Ecto neural progenitor cell (in vitro differentiated cells): ENCODE data around the gene TRH.
"Not testable (repeated sequence)": the region's sequence is repeated elsewhere in the genome, so short reads cannot be mapped to it uniquely, and the experiment has no call there.

ENCODE experiments used
- DNase-seq: peaks from one replicate; pipeline ENCODE4 v3.0.0-alpha.2; 2018; ENCODE audit warnings: low spot score

The TRH gene

DNA sequence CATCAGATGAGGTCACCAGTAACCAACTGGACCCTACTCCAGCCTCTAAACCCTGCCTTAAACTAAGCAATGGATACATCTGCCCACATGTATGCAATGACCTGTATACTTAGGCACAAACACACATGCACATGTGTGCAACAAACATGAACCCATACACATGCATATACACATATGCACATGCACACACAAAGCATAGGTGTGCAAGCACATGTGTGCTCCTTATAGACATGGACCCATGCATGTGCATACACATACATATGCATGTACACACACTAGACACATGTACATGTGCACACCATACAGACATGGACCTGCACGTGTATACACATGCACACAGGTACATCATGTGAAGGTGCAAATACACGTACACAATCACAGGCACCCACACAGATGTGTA, 8.6 kb upstream of the TRH start:
- DNase-seq = no peak

DNA sequence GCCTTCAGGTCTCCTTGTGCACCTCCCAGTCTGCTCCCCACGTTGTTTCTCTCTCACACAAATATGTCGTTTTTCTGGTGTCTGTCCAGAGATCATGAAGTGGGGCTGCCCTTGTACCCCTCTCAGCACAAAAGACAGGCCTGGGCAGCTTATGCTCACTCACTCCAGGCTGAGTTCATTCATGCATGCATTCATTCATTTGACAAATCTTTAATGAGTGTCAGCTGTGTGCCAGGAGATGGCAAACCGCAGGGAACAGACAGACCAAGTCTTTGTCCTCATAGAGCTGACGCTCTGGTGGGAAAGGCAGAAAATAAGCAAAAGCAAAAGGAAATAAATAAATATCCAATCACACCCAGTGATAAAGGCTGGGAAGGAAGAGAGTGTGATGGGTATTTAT, 7.6 kb upstream of the TRH start:
- no peak for DNase-seq

- DNase-seq = no peak
Measured at GRCh38 chr3:129967761-129968160, 6.8 kb upstream of the TRH start.

DNA sequence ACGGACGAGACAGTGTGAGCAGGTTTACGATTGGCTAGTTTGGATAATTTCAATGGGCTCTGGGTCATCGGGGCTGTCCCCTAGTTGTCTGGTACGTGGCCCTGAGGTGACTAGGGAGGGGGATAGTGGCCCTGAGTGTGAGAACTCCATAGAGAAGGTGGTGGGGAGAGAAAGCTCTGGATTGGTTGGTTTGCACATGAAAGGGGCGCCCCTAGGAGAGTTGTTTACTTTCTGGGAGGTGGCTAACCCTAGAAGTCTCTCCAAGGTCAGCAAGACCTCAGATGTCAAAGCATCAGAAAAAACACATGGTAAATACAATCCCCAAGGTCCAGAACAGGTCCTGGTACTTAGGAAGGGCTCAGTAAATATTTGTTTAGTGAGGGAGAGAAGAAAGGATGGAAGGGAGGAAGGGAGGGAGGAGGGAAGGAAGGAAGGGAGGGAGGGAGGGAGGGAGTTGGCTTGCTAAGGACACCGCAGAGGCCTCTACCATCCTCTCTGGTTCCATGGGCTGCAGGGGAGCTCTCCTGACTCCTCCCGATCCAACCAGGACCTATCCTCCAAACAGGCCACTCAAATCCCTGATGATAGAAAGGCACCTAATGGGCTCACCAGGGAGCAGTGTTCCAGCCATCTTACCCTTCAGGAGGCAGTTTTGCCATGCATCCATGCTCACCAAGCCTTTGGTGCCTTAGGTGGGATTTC, 3.0 kb upstream of the TRH start:
- DNase-seq = no peak

DNA sequence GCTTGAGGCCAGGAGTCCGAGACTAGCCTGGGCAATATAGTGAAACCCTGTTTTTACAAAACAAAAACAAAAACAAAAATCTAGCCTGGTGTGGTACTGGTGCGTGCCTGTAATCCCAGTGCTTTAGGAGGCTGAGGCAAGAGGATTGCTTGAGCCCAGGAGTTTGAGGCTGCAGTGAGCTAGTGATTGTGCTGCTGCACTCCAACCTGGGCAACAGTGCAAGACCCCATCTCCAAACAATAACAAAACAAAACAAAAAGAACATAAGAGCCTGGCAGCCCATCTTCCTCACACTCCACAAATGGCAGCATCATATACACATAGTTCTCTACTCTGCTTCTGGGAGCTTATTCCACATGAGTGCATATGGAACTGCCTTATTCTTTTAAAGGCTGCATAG, 2.2 kb upstream of the TRH start:
- DNase-seq = no peak

DNA sequence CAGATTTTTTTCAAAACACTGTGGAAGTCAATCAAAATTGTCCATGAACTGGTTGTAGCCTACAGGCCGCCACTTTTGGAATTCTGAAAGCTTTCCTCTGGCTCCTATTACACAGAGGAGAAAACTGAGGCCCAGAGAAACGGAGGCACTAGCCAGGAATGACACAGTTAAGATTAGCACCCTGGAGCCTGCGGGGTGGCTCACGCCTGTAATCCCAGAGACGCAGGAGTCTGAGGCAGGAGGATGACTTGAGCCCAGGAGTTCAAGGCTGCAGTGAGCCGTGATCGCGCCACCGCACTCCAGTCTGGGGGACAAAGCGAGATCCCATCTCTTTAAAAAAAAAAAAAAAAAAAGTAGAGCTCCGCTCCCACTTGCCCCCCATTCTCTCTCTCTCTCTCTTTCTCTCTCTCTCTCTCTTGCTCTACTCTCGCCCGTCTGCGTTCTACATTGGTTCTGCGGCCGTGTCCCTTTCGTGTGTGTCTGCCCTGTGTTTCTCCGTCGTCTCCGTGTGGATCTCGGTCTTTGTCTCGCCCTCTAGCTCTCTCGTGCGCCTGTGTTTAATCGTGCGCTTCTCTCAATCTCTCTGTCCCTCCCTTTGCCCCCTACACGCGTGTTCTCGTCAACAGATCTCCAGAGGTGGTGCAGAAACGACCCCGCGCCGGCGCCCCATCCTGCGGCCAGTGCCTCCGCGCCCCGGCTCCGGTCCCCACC, 512 bp upstream of the TRH start:
- no peak for DNase-seq

DNA sequence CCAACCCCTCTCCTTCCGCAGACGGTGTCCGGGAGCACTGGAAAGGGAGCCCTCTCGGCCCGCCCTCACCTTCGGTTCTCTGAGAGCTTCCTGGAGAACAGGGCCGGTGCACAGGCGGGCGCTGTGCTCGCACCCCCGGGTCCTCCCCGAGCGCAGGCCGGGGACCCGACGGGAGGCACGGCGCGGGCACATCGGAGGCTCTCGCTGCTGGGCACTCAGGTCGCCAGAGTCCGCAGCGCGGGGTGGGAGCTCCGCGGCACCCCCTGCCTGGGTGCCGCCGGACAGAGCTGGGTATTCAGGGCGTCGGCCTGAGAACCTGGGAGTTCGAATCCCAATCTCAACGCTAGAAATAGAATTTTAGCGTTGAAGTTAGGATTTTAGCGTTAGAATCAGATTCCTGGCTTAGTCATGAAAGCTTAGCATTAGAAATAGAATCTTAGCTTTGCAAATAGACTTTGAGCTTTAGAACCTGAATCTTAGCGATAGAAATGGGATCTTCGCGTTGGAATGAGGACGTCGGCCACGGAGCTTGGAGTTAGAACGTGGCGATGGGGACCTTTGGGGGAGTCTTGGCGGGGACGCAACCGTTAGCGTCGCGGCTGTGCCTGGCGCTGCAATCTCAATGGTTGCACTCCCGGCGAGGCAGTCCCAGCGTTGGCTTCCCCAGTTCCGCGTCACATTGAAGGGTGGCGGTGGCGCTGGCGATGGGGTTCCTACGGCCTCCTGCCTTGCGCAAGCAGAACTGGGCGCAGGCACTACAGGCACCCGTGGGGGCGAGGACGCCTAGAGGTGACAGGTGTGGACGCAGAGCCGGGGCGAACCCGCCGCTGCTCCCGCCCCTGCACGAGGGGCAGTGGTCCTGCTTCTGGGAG, 549 bp downstream of the TRH start:
- no peak for DNase-seq

DNA sequence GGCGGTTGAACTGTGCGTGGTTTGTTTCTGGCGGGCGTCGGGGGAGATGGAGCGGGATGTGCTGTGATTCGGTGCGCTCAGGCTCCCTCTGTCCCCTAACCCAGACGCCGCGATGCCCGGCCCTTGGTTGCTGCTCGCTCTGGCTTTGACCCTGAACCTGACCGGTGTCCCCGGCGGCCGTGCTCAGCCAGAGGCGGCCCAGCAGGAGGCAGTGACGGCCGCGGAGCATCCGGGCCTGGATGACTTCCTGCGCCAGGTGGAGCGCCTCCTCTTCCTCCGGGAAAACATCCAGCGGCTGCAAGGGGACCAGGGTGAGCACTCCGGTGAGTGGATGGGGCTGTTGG, 1.2 kb downstream of the TRH start:
- DNase-seq = no peak

- no peak for DNase-seq
Measured at GRCh38 chr3:129976286-129976685, 1.8 kb downstream of the TRH start.

DNA sequence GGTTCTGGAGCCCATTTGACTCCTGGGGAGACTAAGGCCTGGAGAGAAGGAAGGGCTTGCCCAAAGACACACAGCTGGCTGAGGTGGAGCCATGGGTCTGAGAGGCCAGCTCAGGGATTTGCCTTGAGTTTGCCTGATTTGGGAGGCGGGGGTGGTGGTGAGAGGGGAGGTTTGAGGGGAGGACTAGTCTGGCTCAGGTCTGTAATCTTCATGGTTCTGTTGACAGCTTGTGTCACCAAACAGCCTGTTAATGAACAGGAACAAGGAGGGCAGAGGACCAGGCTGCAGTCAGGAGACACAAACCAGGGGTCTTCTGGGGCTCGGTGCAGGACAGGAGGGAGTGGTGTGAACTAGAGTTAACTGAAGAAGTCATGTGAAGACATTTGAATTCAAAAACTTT, 3.6 kb downstream of the TRH start:
- DNase-seq = no peak

DNA sequence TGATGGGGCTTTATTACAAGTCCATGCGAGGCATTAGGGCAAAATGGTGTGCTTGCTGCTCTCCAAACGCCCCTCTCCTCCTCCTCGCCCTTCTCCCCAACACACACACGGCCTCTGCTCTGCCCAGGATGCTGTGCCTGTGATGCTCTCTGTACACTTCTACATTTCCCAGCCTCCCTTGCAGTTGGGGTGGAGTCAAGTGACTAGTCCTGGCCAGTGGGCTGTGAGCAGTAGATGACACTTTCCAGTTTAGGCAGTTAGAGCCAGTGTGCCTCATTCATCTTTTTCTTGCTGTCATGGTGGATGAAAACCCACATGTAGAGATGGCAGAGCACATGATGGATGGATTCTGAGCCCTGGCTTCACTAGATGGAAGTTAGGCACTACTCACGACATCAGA, 5.4 kb downstream of the TRH start:
- DNase-seq = no peak

DNA sequence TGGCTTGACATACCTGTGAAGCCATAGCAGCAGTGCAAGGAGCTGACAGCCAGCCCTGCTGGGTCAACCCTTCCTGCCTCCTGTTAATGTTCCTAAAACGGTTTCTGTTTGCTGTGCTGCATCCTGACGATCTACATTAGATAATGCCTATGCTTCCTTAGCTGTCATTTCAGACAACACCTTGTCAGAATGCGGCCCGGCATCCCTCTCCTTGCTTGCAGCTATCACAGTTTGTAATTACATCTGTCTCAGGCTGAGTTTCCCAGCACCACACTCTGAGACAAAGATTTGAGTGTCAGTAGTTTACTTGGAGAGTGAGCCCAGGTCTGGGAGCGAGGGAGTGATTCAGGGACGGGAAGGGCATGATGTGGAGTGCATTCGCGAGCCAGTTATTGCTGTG, 9.0 kb downstream of the TRH start:
- DNase-seq = no peak

- DNase-seq = no peak
Measured at GRCh38 chr3:129984125-129984524, 9.6 kb downstream of the TRH start.

GRCh38 chr3:129985113-129985512, 10.6 kb downstream of the TRH start:
- no peak for DNase-seq

- no peak for DNase-seq
Measured at GRCh38 chr3:129988429-129988828, 13.9 kb downstream of the TRH start.

DNA sequence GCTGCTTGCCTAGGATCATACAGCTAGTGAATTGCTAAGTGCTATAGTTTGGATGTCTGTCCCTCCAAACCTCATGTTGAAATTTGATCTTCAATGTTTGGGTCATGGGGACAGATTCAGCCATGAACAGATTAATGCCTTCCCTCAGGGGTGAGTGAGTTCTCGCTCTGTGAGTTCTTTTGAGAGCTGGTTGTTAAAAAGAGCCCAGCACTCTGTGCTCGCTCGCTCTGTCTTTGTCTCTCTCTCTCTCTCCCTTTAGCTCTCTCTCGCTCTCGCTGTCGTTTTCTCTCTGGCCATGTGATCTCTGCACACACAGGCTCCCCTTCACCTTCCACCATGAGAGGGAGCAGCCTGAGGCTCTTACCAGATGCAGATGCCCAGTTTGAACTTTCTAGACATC, 14.9 kb downstream of the TRH start:
- no peak for DNase-seq

DNA sequence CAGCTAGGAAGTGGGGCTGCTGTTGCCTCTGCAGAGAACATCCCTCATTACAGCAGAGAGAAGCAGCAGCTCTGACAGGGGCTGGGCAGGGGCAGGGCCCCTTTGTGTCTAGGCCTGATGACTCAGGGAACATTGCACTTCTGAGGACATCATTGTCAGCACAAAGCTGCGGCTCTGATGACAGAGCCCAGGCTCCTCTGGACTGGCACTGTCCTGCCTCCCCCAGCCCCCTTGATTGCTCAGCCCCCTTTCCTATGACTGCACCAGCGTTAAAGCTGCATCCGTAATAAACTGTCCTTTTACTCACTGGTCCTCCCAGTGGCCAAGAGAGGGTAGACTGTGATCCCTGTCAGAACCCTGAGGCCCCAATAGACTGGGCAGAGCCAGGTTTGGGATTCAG, 18.3 kb downstream of the TRH start:
- DNase-seq = peak; percentile 58

GRCh38 chr3:129994883-129995559, 20.5 kb downstream of the TRH start:
- DNase-seq = no peak

- no peak for DNase-seq
Measured at GRCh38 chr3:129996073-129996472, 21.6 kb downstream of the TRH start.

DNA sequence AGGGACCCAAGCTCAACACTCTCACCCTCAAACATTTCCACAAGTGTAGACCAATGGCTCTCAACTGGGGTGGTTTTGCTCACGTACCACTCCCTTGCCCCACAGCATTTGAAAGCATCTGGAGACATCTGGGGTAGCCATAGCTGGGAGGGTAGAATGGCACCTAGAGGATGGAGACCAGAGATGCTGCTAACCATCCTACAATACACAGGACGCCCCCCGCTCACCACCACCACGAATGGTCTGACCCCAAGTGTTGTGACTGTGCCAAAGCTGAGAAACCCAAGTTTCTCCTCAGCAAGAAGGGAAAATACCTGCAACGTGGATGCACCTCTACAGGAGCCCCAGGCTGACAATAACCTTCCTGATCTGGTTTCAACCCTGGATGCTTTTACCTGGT, 24.7 kb downstream of the TRH start:
- not testable (repeated sequence) for DNase-seq

GRCh38 chr3:130002666-130003598, 28.4 kb downstream of the TRH start:
- DNase-seq = peak; percentile 82
